NOMO-1 treated with DMSO at 0.1 percent for 48 hours (cell line): ENCODE measurements around the gene PRDM5.
A peak's percentile ranks its signal among the peaks of the same experiment; 100 is the strongest.

Experiments used
- DNase-seq: peaks from one replicate; lab custom pipeline; 2025; ENCODE audit not compliant: unreplicated experiment; lab: John Stamatoyannopoulos, UW

Gene PRDM5

DNA sequence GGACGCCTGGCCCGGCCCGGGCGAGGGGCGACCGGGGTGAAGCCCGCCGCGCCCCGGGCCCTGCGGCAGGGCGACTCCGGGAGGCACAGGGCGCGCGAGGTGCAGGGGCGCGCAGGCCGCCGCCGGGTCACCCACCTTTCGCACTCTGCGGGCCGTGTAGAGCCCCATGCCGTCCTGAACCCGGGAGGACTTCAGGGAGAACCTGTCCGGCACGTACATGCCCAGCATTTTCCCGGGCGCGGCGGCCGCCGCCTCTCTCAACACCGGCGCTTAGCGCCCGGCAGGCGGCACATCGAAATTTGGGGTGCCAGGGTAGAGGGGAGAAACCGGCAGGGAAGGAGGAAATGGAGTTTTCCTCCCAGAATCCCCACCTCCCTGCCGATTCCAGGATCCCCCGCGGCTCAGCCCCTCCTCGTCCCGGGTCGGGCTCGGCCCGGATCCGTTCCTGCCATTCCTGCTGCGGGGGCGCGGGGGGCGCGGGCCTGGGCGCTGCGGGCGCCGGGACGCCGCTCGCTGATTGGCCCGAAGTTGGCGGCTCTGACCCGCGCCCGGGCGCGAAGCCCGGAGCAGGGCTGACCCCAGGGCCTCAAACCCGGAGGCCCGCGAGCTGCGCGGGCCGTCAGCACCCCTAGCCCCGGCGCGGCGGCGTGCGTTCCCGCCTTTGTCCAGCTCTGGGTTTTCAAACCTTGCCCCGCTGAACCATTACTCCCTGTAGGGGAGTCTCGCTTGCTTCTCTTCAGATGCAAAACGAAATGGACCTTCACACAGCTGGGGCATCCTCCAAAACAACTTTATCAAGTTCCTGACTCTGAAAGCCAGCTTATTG, at the start of gene PRDM5:
PRDM5 (minus strand) TSS at position 346 of the 826 bp plus-strand sequence; CDS start at position 228, 118 bp downstream.
- peak; percentile 37 for DNase-seq

GRCh38 chr4:120971884-120972283, 49.4 kb upstream of the PRDM5 start:
- DNase-seq: no peak

- DNase-seq: no peak
Observed at GRCh38 chr4:120965938-120966337, 43.4 kb upstream of the PRDM5 start.

DNA sequence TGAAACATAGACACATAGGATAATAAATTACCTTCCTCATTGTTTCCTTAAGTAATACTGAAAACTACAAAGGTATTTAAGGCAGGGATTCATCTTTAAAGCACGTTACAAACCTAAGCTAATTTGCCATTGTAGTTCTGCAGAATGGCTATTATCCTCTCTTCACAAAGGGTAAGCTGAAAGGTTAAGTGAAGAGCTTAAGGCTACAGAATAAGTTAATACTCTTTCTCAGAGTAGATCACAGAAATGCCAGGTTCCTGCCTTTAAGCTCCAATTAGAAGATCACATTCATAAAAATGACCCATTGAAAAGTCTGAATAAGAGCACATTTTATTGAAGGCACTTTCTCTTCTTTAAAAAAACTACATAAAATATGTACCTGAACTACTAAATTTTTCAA, 42.1 kb upstream of the PRDM5 start:
- no peak for DNase-seq

DNA sequence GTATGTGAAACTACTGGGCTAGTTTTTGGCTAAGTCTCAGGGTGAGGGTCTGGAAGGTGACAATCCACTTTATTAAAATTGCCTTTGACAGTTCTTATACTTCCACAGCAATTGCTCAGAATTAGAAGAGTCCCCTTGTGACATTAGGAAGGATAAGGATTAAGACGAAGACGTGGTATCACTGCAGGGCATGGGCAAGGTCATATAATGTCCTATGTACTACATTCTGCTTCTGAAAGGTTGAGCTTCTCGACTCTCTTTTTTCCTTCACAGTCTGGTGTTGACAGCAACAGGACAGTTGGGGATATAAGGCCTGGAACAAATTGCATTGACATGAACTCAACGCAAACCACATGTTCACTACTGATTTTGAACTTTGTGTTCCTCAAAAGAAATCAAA, 40.9 kb upstream of the PRDM5 start:
- no peak for DNase-seq

GRCh38 chr4:120960656-120961267, 38.2 kb upstream of the PRDM5 start:
- DNase-seq: no peak

- no peak for DNase-seq
Observed at GRCh38 chr4:120948382-120948781, 25.9 kb upstream of the PRDM5 start.

DNA sequence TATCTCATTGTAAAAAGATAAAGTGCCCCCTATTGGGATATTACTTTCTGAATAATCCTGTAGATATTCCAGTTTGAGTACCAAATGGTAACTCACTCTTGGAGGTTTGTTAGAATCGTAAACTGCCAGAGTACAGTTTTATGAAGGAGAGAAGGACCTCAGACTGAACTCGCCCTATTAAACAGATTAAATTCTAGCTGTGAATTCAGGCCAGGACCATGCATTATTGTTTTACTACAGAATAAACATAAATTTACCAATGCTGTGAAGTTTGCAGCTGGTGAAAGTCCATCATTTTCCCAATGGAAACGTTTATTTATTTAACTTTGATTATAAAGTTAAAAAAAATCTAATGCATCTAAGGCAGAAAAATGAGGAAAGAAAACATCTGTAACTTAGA, 20.2 kb upstream of the PRDM5 start:
- no peak for DNase-seq

GRCh38 chr4:120940547-120940946, 18.0 kb upstream of the PRDM5 start:
- no peak for DNase-seq

- no peak for DNase-seq
Observed at GRCh38 chr4:120939693-120940092, 17.2 kb upstream of the PRDM5 start.

- DNase-seq: no peak
Observed at GRCh38 chr4:120929847-120930246, 7.3 kb upstream of the PRDM5 start.

DNA sequence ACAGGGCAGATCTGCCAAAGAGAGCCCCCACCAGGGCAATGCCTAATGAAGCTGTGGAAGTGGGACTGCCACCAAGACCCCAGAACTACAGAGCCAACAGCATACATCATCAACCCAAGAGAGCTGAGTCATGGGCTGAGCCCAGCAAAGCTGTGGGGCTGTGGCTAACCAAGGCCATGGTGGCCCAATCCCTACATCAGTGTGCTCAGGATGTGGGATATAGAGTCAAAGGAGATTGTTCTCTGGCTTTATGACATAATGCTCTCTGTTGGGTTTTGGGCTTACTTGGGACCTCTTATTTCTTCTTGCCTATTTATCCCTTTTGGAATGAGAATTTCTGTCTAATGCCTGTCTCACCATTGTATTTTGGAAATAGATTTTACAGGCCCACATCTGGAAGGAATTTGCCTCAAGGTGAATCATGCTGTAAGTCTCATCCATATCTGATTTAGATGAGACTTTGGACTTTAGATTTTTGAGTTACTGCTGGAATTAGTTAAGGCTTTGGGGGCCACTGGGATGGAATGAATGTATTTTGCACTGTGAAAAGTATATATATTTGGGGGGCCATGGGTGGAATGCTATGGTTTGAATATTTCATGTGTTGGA, 5.4 kb upstream of the PRDM5 start:
- DNase-seq: no peak

DNA sequence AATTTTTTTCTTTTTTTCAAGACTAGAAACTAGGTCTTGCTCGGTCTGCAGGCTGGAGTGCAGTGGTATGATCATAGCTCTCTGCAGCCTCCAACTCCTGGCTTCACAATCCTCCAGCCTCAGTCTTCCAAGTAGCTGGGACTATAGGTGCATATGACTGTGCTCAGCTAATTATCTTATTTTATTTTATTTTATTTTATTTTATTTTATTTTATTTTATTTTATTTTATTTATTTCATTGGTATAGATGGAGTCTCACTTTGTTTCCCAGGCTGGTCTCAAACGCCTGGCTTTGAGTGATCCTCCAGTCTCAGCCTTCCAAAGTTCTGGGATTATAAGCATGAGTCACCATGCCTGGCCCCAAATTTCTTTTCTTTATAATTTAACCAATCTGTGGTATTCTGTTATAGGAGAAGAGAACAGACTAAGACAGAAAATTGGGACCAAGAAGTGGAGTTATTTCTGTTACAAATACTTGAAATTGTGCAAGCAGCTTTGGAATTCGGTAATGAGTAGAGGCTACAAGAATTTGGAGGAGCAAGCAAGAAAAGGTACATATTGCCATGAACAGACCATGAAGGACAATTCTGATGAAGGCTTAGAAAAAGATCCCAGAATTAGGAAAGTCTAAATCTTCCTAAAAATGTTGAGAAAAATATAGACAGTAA, 4.0 kb upstream of the PRDM5 start:
- no peak for DNase-seq

GRCh38 chr4:120924931-120925330, 2.4 kb upstream of the PRDM5 start:
- DNase-seq: no peak

DNA sequence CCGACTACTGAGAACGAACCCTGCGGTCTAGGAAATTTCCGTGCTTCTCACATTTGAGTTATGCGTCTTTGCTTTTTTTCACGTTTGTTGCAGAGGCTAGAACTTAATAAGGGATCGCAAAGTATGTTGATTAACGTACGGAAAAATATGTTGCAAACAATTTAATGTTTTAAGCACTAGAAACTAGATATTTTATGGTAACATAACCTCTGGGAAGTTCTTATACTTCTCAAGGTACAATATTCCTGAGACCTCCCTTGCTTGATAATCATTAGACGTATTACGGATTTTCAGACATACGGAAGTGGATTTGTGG, 639 bp upstream of the PRDM5 start:
- no peak for DNase-seq

DNA sequence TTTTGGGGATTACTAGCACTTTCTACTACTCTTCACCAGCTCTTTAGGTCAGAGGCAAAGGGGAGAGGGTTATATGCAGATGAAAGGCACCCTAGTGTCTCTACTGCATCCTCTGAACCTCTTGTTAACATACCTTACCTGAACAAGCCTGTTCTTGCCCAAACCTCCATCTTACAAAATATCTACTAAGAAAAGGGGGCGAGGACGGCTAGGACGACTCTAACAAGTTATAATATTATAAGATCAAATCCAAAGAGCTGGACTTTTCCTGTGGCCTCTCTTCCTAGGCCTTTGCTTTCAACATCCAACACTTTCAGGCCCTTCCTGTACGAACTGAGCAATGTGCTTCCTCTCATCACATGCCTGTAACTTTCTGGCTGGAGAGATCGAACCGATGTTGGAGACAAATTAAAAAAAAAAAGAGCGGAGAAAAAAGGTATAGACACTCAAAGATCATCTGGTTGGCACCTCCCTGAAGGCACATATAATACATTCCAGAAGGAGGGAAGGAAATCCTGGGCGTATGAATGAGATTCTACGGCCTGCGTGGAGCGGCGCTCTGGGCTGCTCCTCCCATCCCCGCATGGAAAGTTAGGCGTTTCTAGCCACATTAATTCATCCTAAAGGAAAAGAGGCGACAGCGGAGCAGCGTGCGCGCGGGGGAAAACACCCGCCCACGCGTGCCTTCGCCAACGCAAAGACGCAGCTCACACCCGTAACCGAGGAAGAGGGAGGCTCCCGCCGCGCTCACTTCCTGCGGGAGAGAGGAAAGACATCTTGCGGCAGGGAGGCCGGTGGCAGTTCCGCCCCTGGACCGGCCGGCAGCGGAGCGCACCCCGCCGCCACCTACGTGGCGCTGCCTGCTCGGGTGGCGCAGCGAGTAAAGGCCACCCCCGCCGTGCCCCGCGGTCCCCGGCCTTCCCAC, 808 bp downstream of the PRDM5 start:
- peak; percentile 31 for DNase-seq

DNA sequence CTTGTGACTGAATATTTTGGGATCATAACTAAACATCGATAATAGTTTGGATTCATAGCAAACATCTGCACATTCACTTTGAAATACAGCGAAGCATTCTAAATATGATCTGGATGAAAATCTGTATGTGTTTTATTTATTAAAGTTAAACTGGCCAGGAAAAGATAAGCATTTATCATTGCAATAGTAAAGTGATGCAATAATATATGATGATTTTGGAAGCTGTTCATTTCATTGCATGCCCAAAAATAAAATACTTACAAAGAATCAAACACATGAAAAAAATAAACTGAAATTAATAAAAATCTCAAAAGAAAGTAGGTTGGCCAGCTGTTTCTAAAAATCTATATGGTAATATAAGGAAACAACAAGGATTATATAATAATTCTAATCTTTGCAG, 1.9 kb downstream of the PRDM5 start:
- DNase-seq: no peak

DNA sequence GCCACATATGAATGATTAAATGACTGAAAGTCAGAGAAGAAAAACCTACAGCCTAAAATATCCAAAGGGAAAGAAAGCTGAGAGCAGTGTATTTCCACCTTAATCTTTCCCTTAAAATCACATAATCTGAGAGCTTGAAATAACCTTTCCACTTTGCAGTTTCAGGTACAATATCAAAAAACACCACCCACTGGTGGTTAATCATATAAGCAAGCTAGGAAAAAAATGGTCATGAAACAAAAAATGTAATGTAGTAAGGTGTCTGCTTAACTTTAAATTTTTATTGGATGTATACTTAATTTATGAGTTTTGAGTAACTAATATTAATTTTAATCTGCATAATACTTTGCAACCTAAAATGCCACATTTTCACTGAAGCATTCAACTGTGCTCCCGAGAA, 3.2 kb downstream of the PRDM5 start:
- no peak for DNase-seq

DNA sequence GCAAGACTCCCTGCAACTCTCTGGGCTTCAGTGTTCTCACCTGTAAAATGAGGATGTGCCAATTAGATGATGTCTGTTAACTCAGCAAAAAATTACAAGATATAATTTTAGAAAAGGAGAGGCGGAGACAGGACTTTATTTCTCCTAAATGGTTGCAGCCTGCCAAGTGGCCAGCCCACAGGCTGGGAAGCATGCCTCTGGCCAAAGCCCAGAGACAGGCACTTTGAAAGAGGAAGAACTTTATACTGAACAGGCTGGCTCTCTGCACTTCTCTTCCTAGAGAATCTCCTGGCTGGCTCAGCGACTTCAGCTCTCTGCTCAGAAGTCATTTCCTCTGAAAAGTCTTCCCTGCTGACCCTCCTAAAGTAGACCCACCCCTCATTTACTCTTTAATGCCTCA, 3.7 kb downstream of the PRDM5 start:
- no peak for DNase-seq

GRCh38 chr4:120918092-120918491, 4.4 kb downstream of the PRDM5 start:
- DNase-seq: no peak

- no peak for DNase-seq
Observed at GRCh38 chr4:120916937-120917336, 5.6 kb downstream of the PRDM5 start.
